Lower leg skin (tissue), 4 donors: ENCODE results near the gene BCAS4. TPM values are rescaled to one million over a fixed set of nuclear protein-coding genes. Genes with fewer than 3 reads are reported as not detected.

Source experiments
- DNase-seq, 2 donors: peaks; one replicate each; pipeline ENCODE4 v3.0.0-alpha.2; 2019; ENCODE audit warnings: low spot score in 2 of 2
- H3K4me3 ChIP-seq: fragments of 200-600 bp; sonication (generic); 2 replicates; pipeline ENCODE4 v1.5.1; 2017; ENCODE audit warnings: mild to moderate bottlenecking, low read depth; ENCODE audit not compliant: poor library complexity, severe bottlenecking
- CTCF ChIP-seq, 3 donors: fragments of 450-650 bp; IDR thresholded peaks; one replicate each; pipeline ENCODE4 v1.5.1; 2016; ENCODE audit warnings: antibody characterized with exemption in 3 of 3, mild to moderate bottlenecking in 3 of 3, moderate library complexity in 2 of 3
- POLR2A ChIP-seq, 2 donors: fragments of 450-650 bp; IDR thresholded peaks; one replicate each; pipeline ENCODE4 v1.6.1; 2016 to 2017; ENCODE audit warnings: antibody characterized with exemption in 2 of 2, mild to moderate bottlenecking in 1 of 2, moderate library complexity in 1 of 2
- WGBS, 2 donors: methylation state at CpG; one replicate each; pipeline ENCODE4 v1.1.5; 2018; 5-methylcytosine and 5-hydroxymethylcytosine counted together
- intact Hi-C: fragments of 100-400 bp; cut with DNase I; formaldehyde crosslinking; loops from one replicate; pipeline ENCODE4 v1.15.0; 2023; ENCODE audit warnings: low total_unique reads
- total RNA-seq, 4 donors: library from RNA; depleted of rRNA; stranded (reverse); fragments of >200 nt; gene quantifications; one replicate each; pipeline ENCODE4 v1.1.0, GENCODE V29; 2016

Gene BCAS4
- total RNA-seq, 4 donors from 2014 or later: 1.3 to 7.7 (median 3.5) TPM

GRCh38 chr20:50802289-50802688, 7.4 kb downstream of the BCAS4 start:
- no peak overlapping the region for H3K4me3 ChIP-seq
- WGBS, 2 donors: 86 to 94% methylated on average over 6 to 8 of the region's 8 CpGs
- DNase-seq: no peak
- intact Hi-C loops: no loop called here
- TF ChIP-seq POLR2A (IDR thresholded peaks at IDR 0.05): no peak
- no peak for TF ChIP-seq CTCF (IDR thresholded peaks at IDR 0.05)

- DNase-seq: no peak
- no peak for TF ChIP-seq CTCF (IDR thresholded peaks at IDR 0.05)
- no peak for TF ChIP-seq POLR2A (IDR thresholded peaks at IDR 0.05)
- intact Hi-C loops: no loop called here
- no peak overlapping the region for H3K4me3 ChIP-seq
- WGBS, 2 donors: 62 to 68% methylated on average over 11 of the region's 11 CpGs
Observed at GRCh38 chr20:50804437-50805348, 9.8 kb downstream of the BCAS4 start.

GRCh38 chr20:50805349-50805684, 10.5 kb downstream of the BCAS4 start:
- 56 to 68% methylated on average over 1 of the region's 1 CpG for WGBS, 2 donors
- no peak for DNase-seq
- no peak overlapping the region for H3K4me3 ChIP-seq
- intact Hi-C loops: no loop called here
- TF ChIP-seq POLR2A (IDR thresholded peaks at IDR 0.05) (no peak), CTCF (IDR thresholded peaks at IDR 0.05) (no peak)

- no peak for TF ChIP-seq CTCF (IDR thresholded peaks at IDR 0.05)
- TF ChIP-seq POLR2A (IDR thresholded peaks at IDR 0.05): no peak
- H3K4me3 ChIP-seq: no peak overlapping the region
Observed at GRCh38 chr20:50806126-50806768, 11.4 kb downstream of the BCAS4 start.

GRCh38 chr20:50810063-50810462, 15.2 kb downstream of the BCAS4 start:
- TF ChIP-seq CTCF (IDR thresholded peaks at IDR 0.05): no peak
- TF ChIP-seq POLR2A (IDR thresholded peaks at IDR 0.05): no peak
- no peak for DNase-seq
- WGBS, 2 donors: 83 to 84% methylated on average over 4 of the region's 4 CpGs
- intact Hi-C loops: no loop called here
- H3K4me3 ChIP-seq: no peak overlapping the region

More at GRCh38 chr20:50806126-50806768, 11.4 kb downstream of the BCAS4 start:
- 85 to 91% methylated on average over 5 of the region's 5 CpGs for WGBS, 2 donors
- intact Hi-C loops: no loop called here
- DNase-seq: no peak
